CD4-positive, alpha-beta T cell treated with Interleukin-15 for 1 hour (primary cell): ENCODE data around the gene CRIP3.
A peak's percentile ranks its signal among the peaks of the same experiment; 100 is the strongest.
"Not testable (repeated sequence)": the region's sequence is repeated elsewhere in the genome, so short reads cannot be mapped to it uniquely, and the experiment has no call there.

Experiments
- DNase-seq: peaks from one replicate; pipeline ENCODE4 v3.0.0-alpha.2; 2020

CRIP3 gene

DNA sequence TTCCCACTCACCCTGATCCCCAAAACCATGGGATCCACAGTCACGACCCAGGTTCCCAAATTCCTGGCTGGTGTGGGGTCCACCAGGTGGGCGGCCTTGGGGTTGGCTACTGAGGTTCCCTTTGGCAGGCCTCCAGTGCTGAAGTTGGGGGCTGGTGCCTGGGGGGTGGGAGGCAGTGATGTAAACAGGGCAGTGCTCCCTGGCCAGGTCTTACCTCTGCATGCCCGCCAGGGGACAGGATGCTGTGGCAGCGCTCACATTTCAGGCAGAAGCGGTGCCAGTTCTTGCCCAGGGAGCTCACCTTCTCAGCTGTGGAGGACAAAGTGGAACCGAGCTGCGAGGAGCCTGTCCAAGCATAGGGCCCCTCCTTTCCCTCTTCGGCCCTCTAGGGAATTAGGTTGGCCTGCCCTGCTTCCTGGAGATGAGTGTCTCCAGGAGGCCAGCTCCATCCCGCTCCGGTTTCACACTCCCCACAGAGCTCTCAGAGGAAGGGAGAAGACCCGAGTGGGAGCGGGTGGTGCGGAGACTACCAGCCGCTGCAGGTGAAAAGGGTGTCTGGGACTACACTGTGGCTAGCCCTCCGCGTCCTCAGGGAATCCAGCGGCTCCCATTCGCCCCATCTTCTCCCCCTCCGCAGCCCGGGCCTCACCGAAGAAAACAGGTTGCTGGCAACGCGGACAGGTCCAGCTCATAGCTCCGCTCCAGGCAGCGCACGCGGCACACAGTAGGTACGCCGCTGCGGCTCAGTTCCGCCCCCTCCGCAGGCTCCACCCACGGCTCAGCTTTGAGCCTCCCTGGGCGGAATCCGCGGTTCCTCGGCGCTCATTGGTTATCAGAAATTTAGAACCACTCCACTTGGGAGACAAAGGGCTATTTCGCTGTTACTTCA, at the start of gene CRIP3:
CRIP3 (minus strand) TSS at position 726 of the 889 bp plus-strand sequence; CDS start at position 692, 34 bp downstream.
- DNase-seq: peak; percentile 57

DNA sequence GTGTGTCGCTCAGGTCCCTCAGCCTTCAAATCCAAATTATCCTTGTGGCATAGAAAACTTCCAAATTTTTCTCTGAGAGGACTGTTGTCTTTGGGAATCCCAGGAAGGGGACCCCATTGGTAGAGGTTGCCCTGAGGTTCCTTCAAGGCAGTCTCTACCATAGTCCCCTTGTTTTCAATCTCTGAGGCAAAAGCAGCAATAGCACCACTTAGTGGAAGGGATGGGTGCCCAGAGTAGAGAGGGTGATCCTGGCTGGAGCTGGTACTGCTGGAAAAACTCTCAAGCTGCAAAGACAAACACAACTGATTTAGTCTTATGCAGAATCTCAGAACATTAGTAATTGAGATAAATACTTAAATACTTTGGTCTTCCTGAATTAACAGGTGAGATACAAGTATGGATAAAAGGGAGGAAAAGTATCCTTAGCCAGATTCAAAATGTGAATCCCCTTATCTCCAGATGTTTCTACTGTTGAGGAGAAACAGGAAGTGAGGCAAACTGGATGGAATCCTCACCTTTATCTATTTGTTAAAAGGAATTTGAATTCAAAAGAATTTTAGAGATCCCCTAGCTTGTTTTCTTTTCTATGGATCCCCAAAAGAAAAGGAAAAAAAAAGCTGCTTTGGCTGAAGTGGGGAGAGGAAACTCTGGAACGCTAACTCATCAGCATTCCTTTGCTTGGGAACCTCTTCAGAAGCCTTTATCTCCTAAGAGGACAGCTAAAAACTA, 47.4 kb upstream of the CRIP3 start:
- DNase-seq: no peak

- DNase-seq: not testable (repeated sequence)
Observed at GRCh38 chr6:43351951-43352350, 43.3 kb upstream of the CRIP3 start.

GRCh38 chr6:43347444-43347843, 38.8 kb upstream of the CRIP3 start:
- DNase-seq: no peak

DNA sequence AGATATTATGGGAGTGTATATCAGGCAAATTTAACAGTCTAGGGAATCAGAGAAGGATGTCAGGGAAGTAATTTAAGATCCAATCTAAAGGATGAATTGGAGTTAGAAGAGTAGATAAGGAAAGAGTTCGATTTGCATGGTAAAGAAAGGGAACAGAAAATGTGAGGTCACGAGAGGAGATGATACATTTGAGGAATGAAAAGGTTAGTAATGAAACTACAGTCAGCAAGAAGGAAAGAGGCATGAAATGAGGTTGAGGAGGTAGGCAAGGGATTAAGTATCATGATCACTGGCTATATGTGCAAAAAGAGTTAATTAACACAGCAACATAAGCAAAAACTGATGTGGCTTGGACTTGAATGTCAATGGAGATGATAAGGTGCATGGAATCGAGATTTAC, 38.4 kb upstream of the CRIP3 start:
- no peak for DNase-seq

DNA sequence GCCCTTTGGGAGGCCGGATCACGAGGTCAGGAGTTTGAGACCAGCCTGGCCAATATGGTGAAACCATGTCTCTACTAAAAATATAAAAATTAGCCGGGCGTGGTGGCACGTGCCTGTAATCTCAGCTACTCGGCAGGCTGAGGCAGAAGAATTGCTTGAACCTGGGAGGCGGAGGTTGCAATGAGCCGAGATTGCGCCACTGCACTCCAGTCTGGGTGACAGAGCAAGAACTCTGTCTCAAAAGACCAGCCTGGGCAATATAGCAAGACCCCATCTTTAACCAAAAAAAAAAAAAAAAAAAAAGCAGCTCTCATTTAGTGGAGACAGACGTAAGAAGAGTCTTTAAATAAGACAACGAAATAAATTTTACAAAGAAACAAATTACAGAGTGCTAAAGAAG, 37.6 kb upstream of the CRIP3 start:
- not testable (repeated sequence) for DNase-seq

DNA sequence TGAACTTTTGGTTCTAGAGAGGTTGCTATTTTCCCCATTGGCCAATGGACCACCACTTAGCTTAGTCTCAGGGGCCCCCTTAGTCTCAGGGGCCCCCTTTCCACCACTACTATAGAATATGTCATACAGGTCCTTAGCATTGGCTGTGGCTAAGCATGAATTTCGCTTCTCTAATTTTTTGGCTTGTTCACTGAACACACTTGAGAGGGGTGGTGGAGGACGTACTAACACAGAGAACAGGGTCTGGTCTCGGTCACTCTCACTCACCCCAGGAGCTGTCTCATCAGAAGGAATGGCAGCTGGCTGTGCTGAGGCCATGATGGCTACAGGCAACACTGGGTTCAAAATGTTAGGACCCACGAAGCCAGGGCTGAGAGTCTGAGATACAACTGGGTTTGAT, 30.5 kb upstream of the CRIP3 start:
- no peak for DNase-seq

- DNase-seq: no peak
Observed at GRCh38 chr6:43338243-43338642, 29.6 kb upstream of the CRIP3 start.

- DNase-seq: no peak
Observed at GRCh38 chr6:43336382-43336781, 27.8 kb upstream of the CRIP3 start.

DNA sequence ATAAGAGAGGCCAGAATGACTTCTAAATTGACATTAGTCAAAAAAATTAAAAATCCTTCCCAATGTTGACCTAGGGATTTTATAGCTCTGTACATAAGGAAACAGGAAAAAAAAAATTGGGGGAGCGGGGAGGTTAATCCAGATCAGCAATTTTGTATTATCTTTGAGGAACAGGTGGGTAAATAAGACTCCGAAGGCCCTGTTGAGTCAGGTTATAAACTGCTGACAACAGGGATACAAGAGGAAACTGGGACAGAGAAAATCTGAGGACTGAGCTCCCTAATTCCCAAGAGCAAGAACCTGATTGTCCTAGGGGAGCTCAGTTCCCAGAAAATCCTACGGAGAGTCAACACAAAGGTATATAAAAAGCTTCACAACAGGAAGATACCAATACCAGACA, 26.8 kb upstream of the CRIP3 start:
- no peak for DNase-seq

GRCh38 chr6:43334466-43335095, 26.0 kb upstream of the CRIP3 start:
- no peak for DNase-seq

- no peak for DNase-seq
Observed at GRCh38 chr6:43331891-43332290, 23.3 kb upstream of the CRIP3 start.

DNA sequence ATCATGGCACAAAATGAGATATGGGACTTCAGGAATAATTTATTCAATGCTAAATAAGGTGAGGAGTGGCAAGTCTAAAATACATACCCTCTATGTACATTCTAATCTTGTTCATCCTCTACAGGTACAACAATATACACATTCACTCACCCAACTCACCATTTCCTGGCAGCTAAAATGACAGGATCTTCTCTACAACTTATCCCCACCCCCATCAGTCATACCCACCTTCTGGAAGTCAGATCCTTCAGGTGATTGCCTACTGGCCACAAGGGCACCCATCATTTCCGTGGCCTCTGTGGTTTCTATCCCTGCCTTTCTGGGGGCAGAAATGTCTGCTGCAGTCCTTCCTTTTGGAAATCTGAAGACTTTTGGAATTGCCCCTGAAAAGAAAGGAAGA, 22.8 kb upstream of the CRIP3 start:
- DNase-seq: no peak

- no peak for DNase-seq
Observed at GRCh38 chr6:43328528-43328927, 19.9 kb upstream of the CRIP3 start.

DNA sequence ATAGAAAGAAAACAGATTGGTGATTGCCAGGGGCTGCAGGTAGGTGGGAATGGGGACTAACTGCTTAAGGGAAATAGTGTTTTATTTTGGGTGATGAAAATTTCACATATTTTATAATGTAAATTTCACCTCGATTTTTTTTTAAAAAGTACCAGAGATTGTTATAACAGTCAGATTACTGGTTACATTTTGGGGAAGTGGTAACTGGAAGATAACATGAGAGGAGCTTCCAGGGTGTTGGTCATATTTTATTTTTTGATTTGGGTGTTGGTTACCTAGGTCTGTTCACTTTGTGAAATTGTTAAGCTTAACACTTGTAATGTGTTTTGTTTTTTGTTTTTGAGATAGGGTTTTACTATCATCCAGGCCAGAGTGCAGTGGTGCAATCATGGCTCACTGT, 17.2 kb upstream of the CRIP3 start:
- no peak for DNase-seq

DNA sequence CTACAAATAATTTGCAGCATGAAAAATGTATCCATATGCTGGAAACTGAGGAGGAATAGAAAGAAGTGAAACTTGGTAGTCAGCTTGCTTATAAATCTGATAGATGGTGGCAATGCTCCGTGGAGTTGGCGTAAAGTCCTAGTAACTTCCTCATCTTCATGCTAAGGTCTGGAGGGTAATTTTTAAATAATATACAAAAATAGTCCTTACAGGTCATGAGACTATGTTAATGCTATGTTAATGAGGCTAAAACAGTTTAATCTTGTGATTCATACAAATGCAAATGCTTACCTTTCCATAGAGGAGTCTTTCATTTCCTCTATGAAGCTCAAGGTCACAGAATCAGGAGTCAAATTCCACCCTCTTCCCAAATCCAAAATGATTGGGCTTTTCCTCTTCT, 9.4 kb upstream of the CRIP3 start:
- DNase-seq: no peak

DNA sequence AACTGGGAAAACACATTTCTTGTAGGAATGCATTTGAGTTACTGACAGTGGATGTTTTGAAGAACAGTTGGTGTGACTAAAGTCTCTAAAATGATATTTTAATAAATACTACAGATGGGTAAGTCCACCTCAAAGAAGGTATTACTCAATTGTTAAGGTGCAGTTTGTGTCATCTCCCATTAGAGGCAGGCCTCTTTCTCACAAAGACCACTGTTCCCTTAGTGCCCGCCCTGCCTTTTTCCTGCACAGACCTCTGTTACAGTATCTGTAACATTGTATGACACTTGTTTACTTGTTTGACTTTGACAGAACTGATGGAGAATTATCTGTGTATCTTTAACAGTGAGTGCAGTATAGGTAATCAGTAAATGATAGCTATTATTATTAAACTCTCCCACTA, 5.2 kb upstream of the CRIP3 start:
- no peak for DNase-seq

GRCh38 chr6:43311666-43312065, 3.0 kb upstream of the CRIP3 start:
- DNase-seq: no peak

- DNase-seq: no peak
Observed at GRCh38 chr6:43310624-43311023, 2.0 kb upstream of the CRIP3 start.

- DNase-seq: no peak
Observed at GRCh38 chr6:43310134-43310533, 1.5 kb upstream of the CRIP3 start.

DNA sequence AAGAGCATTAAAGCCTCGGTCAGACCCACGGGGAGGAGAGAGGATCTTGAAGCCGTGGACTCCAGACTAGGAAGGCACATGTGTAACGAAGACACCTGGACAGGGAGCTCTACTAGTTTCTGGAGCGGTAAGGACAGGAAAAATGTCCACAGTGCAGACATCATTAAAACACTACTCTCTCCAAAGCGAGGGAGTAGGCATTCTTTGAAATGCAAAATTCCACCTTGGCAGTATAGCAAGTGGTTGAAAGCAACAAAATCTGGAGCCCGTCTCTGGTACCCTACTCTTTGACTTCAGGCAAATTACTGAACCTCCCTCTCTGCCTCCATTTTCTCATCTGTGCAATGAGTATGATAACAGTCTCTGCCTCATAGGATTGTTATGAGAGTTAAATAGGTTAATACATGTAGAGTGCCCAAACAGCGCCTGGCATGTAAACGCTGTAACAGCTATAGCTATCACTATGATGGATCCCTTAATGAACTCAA, 408 bp upstream of the CRIP3 start:
- no peak for DNase-seq

GRCh38 chr6:43307451-43308100, 1.1 kb downstream of the CRIP3 start:
- no peak for DNase-seq

GRCh38 chr6:43306086-43306485, 2.5 kb downstream of the CRIP3 start:
- no peak for DNase-seq
